HCT116 (cell line): ENCODE measurements around the gene MBOAT7. TPM values are rescaled to one million over a fixed set of nuclear protein-coding genes. Genes with fewer than 3 reads are reported as not detected.

Experiments
- ATAC-seq: fragments of 200-7000 bp; cut with Tn5 transposase; 2 replicates; pipeline ENCODE4 v1.9.1; 2020; ENCODE audit warnings: mild to moderate bottlenecking, moderate library complexity
- BruUV-seq: library from RNA; stranded (reverse); fragments of 400-500 nt; replicated peaks from 2 replicates; lab custom pipeline; 2021; lab: Mats Ljungman, UMichigan
- CTCF ChIA-PET: fragments of 300-600 bp; sonication (Branson Sonifier 250); formaldehyde crosslinking; loops from one replicate; lab custom pipeline; 2021; ENCODE audit warnings: antibody characterized with exemption; lab: Charles Lee
- POLR2A ChIA-PET: fragments of 300-600, 350-600 bp; sonication (Branson Sonifier 250); formaldehyde crosslinking; loops from one replicate; lab custom pipeline; 2021; ENCODE audit warnings: antibody characterized with exemption; lab: Charles Lee
- RAD21 ChIA-PET, 2 experiments: fragments of 300-600 bp; sonication (Branson Sonifier 250); formaldehyde crosslinking; loops; one replicate each; lab custom pipeline; 2023; ENCODE audit warnings: low total read pairs in 2 of 2; ENCODE audit not compliant: uncharacterized antibody in 2 of 2, unreplicated experiment in 2 of 2, low non-redundant PET in 1 of 2; lab: Charles Lee
- DNase-seq: peaks from one replicate; pipeline ENCODE4 v3.0.0-alpha.2; 2010; ENCODE audit warnings: low read depth, low spot score
- H2AFZ ChIP-seq: fragments of 200-600 bp; shearing (Covaris generic), sonication (generic); 2 replicates; pipeline ENCODE4 v1.6.1; 2017; ENCODE audit warnings: low read depth, mixed run types, mixed read lengths, antibody characterized with exemption, low read length; ENCODE audit not compliant: poor library complexity, severe bottlenecking
- H3K27ac ChIP-seq: 2 replicates; pipeline ENCODE4 v1.5.1; 2012; ENCODE audit warnings: low read depth, low read length
- H3K27me3 ChIP-seq: fragments of 200-600 bp; sonication (generic); 2 replicates; pipeline ENCODE4 v1.6.1; 2016; ENCODE audit warnings: mixed run types, low read length, mixed read lengths; ENCODE audit not compliant: insufficient read depth
- H3K36me3 ChIP-seq, 2 experiments: fragments of 200-500 bp in 1 of 2; fragments of 200-600 bp in 1 of 2; sonication (Bioruptor generic) in 1 of 2; sonication (generic) in 1 of 2; 2 replicates each; pipeline versions ENCODE4 v1.5.1 to v1.6.1; 2014 to 2016; ENCODE audit warnings: low read length in 2 of 2, inconsistent platforms in 1 of 2, mixed read lengths in 1 of 2, mixed run types in 1 of 2; ENCODE audit not compliant: insufficient read depth in 2 of 2, control insufficient read depth in 1 of 2
- H3K4me1 ChIP-seq, 2 experiments: fragments of 200-600 bp in 1 of 2; sonication (generic) in 1 of 2; 2 replicates each; pipeline versions ENCODE4 v1.5.1 to v1.6.1; 2012 to 2017; ENCODE audit warnings: low read length in 2 of 2, inconsistent platforms in 1 of 2, mild to moderate bottlenecking in 1 of 2, mixed read lengths in 1 of 2, mixed run types in 1 of 2, moderate library complexity in 1 of 2; ENCODE audit not compliant: insufficient read depth in 2 of 2, control insufficient read depth in 1 of 2
- H3K4me2 ChIP-seq: fragments of 200-600 bp; sonication (generic); 2 replicates; pipeline ENCODE4 v1.6.1; 2017; ENCODE audit warnings: mixed run types, low read length, mixed read lengths
- H3K4me3 ChIP-seq, 2 experiments: fragments of 200-600 bp in 1 of 2; sonication (generic) in 1 of 2; replicated peaks in 1 of 2; 2 replicates each; pipeline ENCODE4 v1.5.1; 2011 to 2016; ENCODE audit warnings: low read length in 2 of 2, control low read depth in 1 of 2, low read depth in 1 of 2, mild to moderate bottlenecking in 1 of 2, mixed read lengths in 1 of 2, mixed run types in 1 of 2
- H3K79me2 ChIP-seq: fragments of 200-600 bp; sonication (generic); 2 replicates; pipeline ENCODE4 v1.6.1; 2017; ENCODE audit warnings: mild to moderate bottlenecking, mixed run types, low read length, moderate library complexity, mixed read lengths; ENCODE audit not compliant: insufficient read depth
- H3K9ac ChIP-seq: fragments of 200-600 bp; sonication (generic); 2 replicates; pipeline ENCODE4 v1.6.1; 2016; ENCODE audit warnings: low read length, mixed read lengths
- H3K9me2 ChIP-seq: fragments of 200-600 bp; sonication (generic), shearing (Covaris generic); 2 replicates; pipeline ENCODE4 v1.6.1; 2017; ENCODE audit warnings: mixed run types, mild to moderate bottlenecking, moderate library complexity; ENCODE audit not compliant: insufficient read depth
- H3K9me3 ChIP-seq, 2 experiments: fragments of 200-500 bp in 1 of 2; fragments of 200-600 bp in 1 of 2; sonication (Bioruptor generic) in 1 of 2; sonication (generic) in 1 of 2; 2 replicates each; pipeline ENCODE4 v1.6.1; 2014 to 2017; ENCODE audit warnings: low read length in 2 of 2, mixed read lengths in 2 of 2, inconsistent platforms in 1 of 2, low read depth in 1 of 2, mild to moderate bottlenecking in 1 of 2, mixed run types in 1 of 2, moderate library complexity in 1 of 2; ENCODE audit not compliant: control insufficient read depth in 1 of 2, insufficient read depth in 1 of 2
- H4K20me1 ChIP-seq: fragments of 200-600 bp; sonication (generic), shearing (Covaris generic); 2 replicates; pipeline ENCODE4 v1.6.1; 2017; ENCODE audit warnings: mixed run types, mild to moderate bottlenecking, moderate library complexity; ENCODE audit not compliant: insufficient read depth
- EGR1 ChIP-seq: IDR thresholded peaks from 2 replicates; pipeline ENCODE4 v1.6.1; 2012; ENCODE audit warnings: low read depth
- ELF1 ChIP-seq: IDR thresholded peaks from 2 replicates; pipeline ENCODE4 v1.6.1; 2012; ENCODE audit warnings: low read depth, borderline replicate concordance
- EZH2 ChIP-seq: fragments of 200-600 bp; sonication (generic); IDR thresholded peaks from 2 replicates; pipeline ENCODE4 v1.6.1; 2017; ENCODE audit warnings: antibody characterized with exemption, mixed run types
- SIN3A ChIP-seq: IDR thresholded peaks from 2 replicates; pipeline ENCODE4 v1.6.1; 2012; ENCODE audit warnings: low read depth
- SP1 ChIP-seq: IDR thresholded peaks from 2 replicates; pipeline ENCODE4 v1.6.1; 2012; ENCODE audit warnings: low read depth
- SRF ChIP-seq: IDR thresholded peaks from 2 replicates; pipeline ENCODE4 v1.6.1; 2012; ENCODE audit warnings: low read depth
- intact Hi-C: fragments of 100-400 bp; cut with micrococcal nuclease; formaldehyde crosslinking; loops from 2 replicates; pipeline ENCODE4 v1.10.0; 2022
- total RNA-seq: library from RNA; stranded (reverse); gene quantifications from one replicate; pipeline ENCODE4 v1.2.1, GENCODE V29; 2021; ENCODE audit not compliant: unreplicated experiment

MBOAT7 gene
- total RNA-seq, 1 experiment from 2014 or later = 113 TPM

DNA sequence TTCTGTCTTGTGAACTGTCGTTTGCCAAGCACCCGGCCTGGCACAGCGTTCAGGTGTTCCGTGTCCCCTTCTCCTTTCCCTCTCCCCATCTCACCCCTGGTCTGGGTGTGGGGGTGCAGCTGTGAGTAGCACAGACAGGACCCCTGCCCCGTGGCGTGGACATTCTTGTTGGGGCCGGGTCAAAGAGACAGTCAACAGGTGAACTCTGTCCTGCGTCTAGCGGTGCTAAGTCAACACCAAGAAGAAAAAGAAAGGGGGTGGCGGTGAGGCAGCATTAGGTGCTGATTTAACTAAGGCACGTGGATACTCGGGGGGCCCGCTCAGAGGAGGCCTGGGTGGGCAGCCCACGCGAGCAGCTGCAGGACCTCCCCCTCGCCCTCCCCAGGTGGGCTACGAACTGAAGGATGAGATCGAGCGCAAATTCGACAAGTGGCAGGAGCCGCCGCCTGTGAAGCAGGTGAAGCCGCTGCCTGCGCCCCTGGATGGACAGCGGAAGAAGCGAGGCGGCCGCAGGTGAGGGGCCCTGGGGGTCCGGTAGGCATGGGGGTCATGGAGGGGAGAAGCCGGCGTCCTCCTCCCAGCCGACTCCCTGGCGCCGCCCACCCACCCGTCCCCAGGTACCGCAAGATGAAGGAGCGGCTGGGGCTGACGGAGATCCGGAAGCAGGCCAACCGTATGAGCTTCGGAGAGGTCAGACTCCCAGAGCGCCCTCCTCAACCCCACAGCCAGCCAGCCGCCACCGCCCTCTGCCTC is 61.5 kb downstream of the MBOAT7 start:
- Histone ChIP-seq H3K27ac (no peak overlapping the region), H4K20me1 (no peaks in the 10 kb centered on the region), H3K27me3 (no peaks in the 10 kb centered on the region), H3K4me2 (no peak overlapping the region), H3K9ac (no peak overlapping the region), H3K36me3 (peaks cover 27 to 44% of the 10 kb centered on the region in 2 experiments; a peak in 3 of 4 replicates), H3K4me1 (no peaks in the 10 kb centered on the region), H3K9me2 (no peaks in the 10 kb centered on the region), H2AFZ (no peak overlapping the region), H3K4me3 (no peak overlapping the region), H3K79me2 (no peaks in the 10 kb centered on the region), H3K9me3 (no peaks in the 10 kb centered on the region)
- ATAC-seq (no peak), DNase-seq (no peak)
- TF ChIP-seq SP1 (no peak), SRF (no peak), ELF1 (no peak), EGR1 (no peak), EZH2 (no peak)
- ChIA-PET CTCF (no interaction called here), RAD21 (no interaction called here), POLR2A (no interaction called here)
- BruUV-seq = no TSS peak
- intact Hi-C loops = no loop called here

DNA sequence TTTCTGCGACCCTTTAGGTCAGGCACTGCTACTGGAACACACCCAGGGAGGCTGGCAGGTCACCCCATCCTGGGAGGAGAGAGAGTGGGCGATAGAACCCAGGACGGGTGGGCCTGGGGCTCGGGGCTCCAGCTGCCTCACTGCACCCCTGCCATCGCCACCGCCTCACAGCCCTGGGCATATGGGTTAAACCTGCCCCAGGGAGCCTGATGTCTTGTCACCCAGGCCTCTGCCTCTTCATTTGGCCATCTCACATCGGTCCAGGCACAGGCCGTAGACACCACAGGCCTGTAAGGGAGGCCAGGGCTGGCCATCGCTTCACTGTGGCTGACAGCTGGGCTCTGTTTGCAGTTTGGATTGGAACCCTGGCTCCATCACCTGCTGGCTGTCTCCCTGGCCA is 63.7 kb downstream of the MBOAT7 start:
- no peak for TF ChIP-seq SIN3A
- Histone ChIP-seq H2AFZ (no peak overlapping the region), H3K4me2 (no peak overlapping the region), H3K27ac (no peak overlapping the region), H3K27me3 (no peaks in the 10 kb centered on the region), H3K9me2 (no peaks in the 10 kb centered on the region), H3K4me1 (no peaks in the 10 kb centered on the region), H3K9me3 (no peaks in the 10 kb centered on the region), H3K36me3 (peaks cover 40 to 47% of the 10 kb centered on the region in 2 experiments; a peak in 3 of 4 replicates), H3K79me2 (no peaks in the 10 kb centered on the region), H3K9ac (no peak overlapping the region), H4K20me1 (no peaks in the 10 kb centered on the region), H3K4me3 (no peak overlapping the region)
- POLR2A ChIA-PET = no interaction called here
- intact Hi-C loops = no loop called here
- BruUV-seq = no TSS peak
- ATAC-seq (no peak), DNase-seq (no peak)
- CTCF ChIA-PET = no interaction called here
- RAD21 ChIA-PET = no interaction called here
